Measurements from ENCODE around the gene FRMD3.

Gene FRMD3

GRCh38 chr9:83317244-83317643, 221.0 kb downstream of the FRMD3 start:
- no peak for TF ChIP-seq CTCF (IDR thresholded peaks at IDR 0.05; ENCODE audit: low read depth, low read length)
- H3K4me3 ChIP-seq (ENCODE audit: low read depth, low read length) = no peak overlapping the region

- no peak for TF ChIP-seq CTCF (IDR thresholded peaks at IDR 0.05; ENCODE audit: low read depth, low read length)
- H3K4me3 ChIP-seq (ENCODE audit: low read depth, low read length) = no peak overlapping the region
Observed at GRCh38 chr9:83315649-83316048, 222.6 kb downstream of the FRMD3 start.

GRCh38 chr9:83313781-83314180, 224.4 kb downstream of the FRMD3 start:
- H3K4me3 ChIP-seq (ENCODE audit: low read depth, low read length) = no peak overlapping the region
- no peak for TF ChIP-seq CTCF (IDR thresholded peaks at IDR 0.05; ENCODE audit: low read depth, low read length)

- no peak overlapping the region for H3K4me3 ChIP-seq (ENCODE audit: low read depth, low read length)
- no peak for TF ChIP-seq CTCF (IDR thresholded peaks at IDR 0.05; ENCODE audit: low read depth, low read length)
Observed at GRCh38 chr9:83312537-83312936, 225.7 kb downstream of the FRMD3 start.

GRCh38 chr9:83307066-83307724, 231.0 kb downstream of the FRMD3 start:
- no peak overlapping the region for H3K4me3 ChIP-seq (ENCODE audit: low read depth, low read length)

GRCh38 chr9:83304686-83305085, 233.5 kb downstream of the FRMD3 start:
- no peak for TF ChIP-seq CTCF (IDR thresholded peaks at IDR 0.05; ENCODE audit: low read depth, low read length)
- no peak overlapping the region for H3K4me3 ChIP-seq (ENCODE audit: low read depth, low read length)

More at GRCh38 chr9:83307066-83307724, 231.0 kb downstream of the FRMD3 start:
- no peak for TF ChIP-seq CTCF (IDR thresholded peaks at IDR 0.05; ENCODE audit: low read depth, low read length)

- TF ChIP-seq CTCF (IDR thresholded peaks at IDR 0.05; ENCODE audit: low read depth, low read length) = no peak
- H3K4me3 ChIP-seq (ENCODE audit: low read depth, low read length) = no peak overlapping the region
Observed at GRCh38 chr9:83299571-83299970, 238.6 kb downstream of the FRMD3 start.

All from WI38 (cell line).